HCEC 1CT (cell line): ENCODE results near the gene PGAP6.
"Not testable (repeated sequence)": the region's sequence is repeated elsewhere in the genome, so short reads cannot be mapped to it uniquely, and the experiment has no call there.

Experiments used
- DNase-seq: peaks from one replicate; pipeline ENCODE4 v3.0.0-alpha.2; 2017

The PGAP6 gene

GRCh38 chr16:346587-346986, 35.2 kb downstream of the PGAP6 start:
- no peak for DNase-seq

- no peak for DNase-seq
Measured at GRCh38 chr16:345772-346171, 36.0 kb downstream of the PGAP6 start.

- DNase-seq, result no peak
Measured at GRCh38 chr16:342455-343213, 39.1 kb downstream of the PGAP6 start.

GRCh38 chr16:341974-342336, 39.8 kb downstream of the PGAP6 start:
- not testable (repeated sequence) for DNase-seq

GRCh38 chr16:341095-341973, 40.4 kb downstream of the PGAP6 start:
- not testable (repeated sequence) for DNase-seq

GRCh38 chr16:340370-341091, 41.2 kb downstream of the PGAP6 start:
- DNase-seq, result no peak

GRCh38 chr16:339680-340079, 42.1 kb downstream of the PGAP6 start:
- no peak for DNase-seq

- DNase-seq, result no peak
Measured at GRCh38 chr16:337975-338575, 43.7 kb downstream of the PGAP6 start.

- no peak for DNase-seq
Measured at GRCh38 chr16:337437-337836, 44.3 kb downstream of the PGAP6 start.

- DNase-seq, result no peak
Measured at GRCh38 chr16:336269-336668, 45.5 kb downstream of the PGAP6 start.

- not testable (repeated sequence) for DNase-seq
Measured at GRCh38 chr16:334861-335632, 46.7 kb downstream of the PGAP6 start.

GRCh38 chr16:334164-334832, 47.5 kb downstream of the PGAP6 start:
- not testable (repeated sequence) for DNase-seq

- no peak for DNase-seq
Measured at GRCh38 chr16:333406-334094, 48.2 kb downstream of the PGAP6 start.

- not testable (repeated sequence) for DNase-seq
Measured at GRCh38 chr16:331181-331814, 50.5 kb downstream of the PGAP6 start.

GRCh38 chr16:330741-331140, 51.0 kb downstream of the PGAP6 start:
- no peak for DNase-seq

- no peak for DNase-seq
Measured at GRCh38 chr16:325375-326145, 56.2 kb downstream of the PGAP6 start.

- DNase-seq, result no peak
Measured at GRCh38 chr16:324451-325334, 57.1 kb downstream of the PGAP6 start.

GRCh38 chr16:324201-324450, 57.7 kb downstream of the PGAP6 start:
- DNase-seq, result no peak
